H1 (cell line): ENCODE measurements around the gene HTR5A. TPM values are rescaled to one million over a fixed set of nuclear protein-coding genes. Genes with fewer than 3 reads are reported as not detected.

Experiments used
- CTCF ChIA-PET: fragments of 300-600 bp; sonication (Branson Sonifier 250); formaldehyde crosslinking; loops from one replicate; lab custom pipeline; 2021; ENCODE audit not compliant: partially characterized antibody; lab: Charles Lee
- POLR2A ChIA-PET: fragments of 300-600 bp; sonication (Branson Sonifier 250); formaldehyde crosslinking; loops from one replicate; lab custom pipeline; 2021; ENCODE audit warnings: inconsistent platforms; ENCODE audit not compliant: partially characterized antibody; lab: Charles Lee
- DNase-seq, 2 experiments: peaks; one replicate each; pipeline versions ENCODE4 v3.0.0 to v3.0.0-alpha.2; 2010 to 2022; ENCODE audit warnings: low spot score in 2 of 2, low read depth in 1 of 2, mixed read lengths in 1 of 2
- FAIRE-seq: peaks from 2 replicates; lab custom pipeline; 2011; peaks lifted over from hg19 to GRCh38; lab: Jason Lieb, UNC
- H2AFZ ChIP-seq: 2 replicates; pipeline ENCODE4 v1.8.1; 2012; ENCODE audit warnings: low read length, inconsistent platforms
- H2AK5ac ChIP-seq: 2 replicates; pipeline ENCODE4 v1.6.1; 2013; ENCODE audit warnings: low read depth, low read length
- H2BK120ac ChIP-seq: replicated peaks from 2 replicates; pipeline ENCODE3; 2013; ENCODE audit warnings: low read depth, low read length, inconsistent platforms
- H2BK12ac ChIP-seq: 2 replicates; pipeline ENCODE4 v1.6.1; 2013; ENCODE audit warnings: low read depth, low read length
- H2BK15ac ChIP-seq: 2 replicates; pipeline ENCODE4 v1.6.1; 2013; ENCODE audit warnings: low read length
- H2BK20ac ChIP-seq: 2 replicates; pipeline ENCODE4 v1.6.1; 2013; ENCODE audit warnings: low read length
- H2BK5ac ChIP-seq: 2 replicates; pipeline ENCODE4 v1.6.1; 2013; ENCODE audit warnings: low read depth, low read length
- H3K14ac ChIP-seq: 2 replicates; pipeline ENCODE4 v1.6.1; 2013; ENCODE audit warnings: inconsistent platforms; ENCODE audit not compliant: insufficient read length
- H3K18ac ChIP-seq: 2 replicates; pipeline ENCODE4 v1.6.1; 2013; ENCODE audit warnings: low read length; ENCODE audit errors: extremely low read depth
- H3K23ac ChIP-seq: 2 replicates; pipeline ENCODE4 v1.6.1; 2013; ENCODE audit warnings: inconsistent platforms; ENCODE audit not compliant: insufficient read length
- H3K23me2 ChIP-seq: 2 replicates; pipeline ENCODE4 v1.6.1; 2013; ENCODE audit warnings: low read depth, low read length
- H3K27ac ChIP-seq: 2 replicates; pipeline ENCODE4 v1.6.1; 2011; ENCODE audit warnings: low read depth, low read length, inconsistent platforms
- H3K27me3 ChIP-seq, 4 experiments: replicated peaks in 1 of 4; 1 replicate in 1 of 4; 2 replicates in 3 of 4; pipeline versions ENCODE4 v1.6.1 to v1.8.1; 2011 to 2013; ENCODE audit warnings: low read length in 3 of 4, mild to moderate bottlenecking in 3 of 4, inconsistent platforms in 2 of 4, mixed read lengths in 2 of 4, moderate library complexity in 1 of 4; ENCODE audit not compliant: control insufficient read depth in 3 of 4, insufficient read depth in 3 of 4; ENCODE audit errors: extremely low read depth in 1 of 4
- H3K36me3 ChIP-seq, 4 experiments: 2 replicates each; pipeline versions ENCODE4 v1.6.1 to v1.8.1; 2011 to 2013; ENCODE audit warnings: mild to moderate bottlenecking in 4 of 4, low read length in 3 of 4, moderate library complexity in 2 of 4, control low read depth in 1 of 4, inconsistent platforms in 1 of 4; ENCODE audit not compliant: insufficient read depth in 4 of 4, control insufficient read depth in 2 of 4
- H3K4ac ChIP-seq: replicated peaks from 2 replicates; pipeline ENCODE3; 2013; ENCODE audit warnings: low read length, low read depth, mixed read lengths, inconsistent platforms; ENCODE audit not compliant: insufficient read length
- H3K4me1 ChIP-seq, 4 experiments: replicated peaks in 1 of 4; 1 replicate in 1 of 4; 2 replicates in 3 of 4; pipeline versions ENCODE4 v1.6.1 to v1.8.1; 2011 to 2013; ENCODE audit warnings: low read length in 3 of 4, inconsistent platforms in 2 of 4, mixed read lengths in 1 of 4; ENCODE audit not compliant: insufficient read depth in 4 of 4, control insufficient read depth in 3 of 4
- H3K4me2 ChIP-seq, 2 experiments: 2 replicates each; pipeline versions ENCODE4 v1.6.1 to v1.8.1; 2011 to 2013; ENCODE audit warnings: low read depth in 2 of 2, low read length in 2 of 2, control low read depth in 1 of 2, inconsistent platforms in 1 of 2, mild to moderate bottlenecking in 1 of 2; ENCODE audit not compliant: insufficient read depth in 1 of 2
- H3K4me3 ChIP-seq, 4 experiments: fragments of 200-600, 300-600 bp in 1 of 4; sonication (generic), shearing (Covaris generic), sonication (Bioruptor Twin) in 1 of 4; 2 replicates each; pipeline versions ENCODE4 v1.5.1 to v1.8.1; 2011 to 2016; ENCODE audit warnings: low read length in 4 of 4, low read depth in 3 of 4, control low read depth in 2 of 4, inconsistent platforms in 2 of 4, mild to moderate bottlenecking in 2 of 4, mixed read lengths in 1 of 4, moderate library complexity in 1 of 4; ENCODE audit not compliant: insufficient read depth in 2 of 4; ENCODE audit errors: extremely low read depth in 1 of 4
- H3K56ac ChIP-seq: replicated peaks from 2 replicates; pipeline ENCODE3; 2013; ENCODE audit warnings: low read depth, mild to moderate bottlenecking, mixed read lengths, low read length, inconsistent platforms; ENCODE audit not compliant: insufficient read length
- H3K79me1 ChIP-seq: 2 replicates; pipeline ENCODE4 v1.6.1; 2013; ENCODE audit warnings: low read depth, low read length, control low read depth
- H3K79me2 ChIP-seq, 2 experiments: 2 replicates each; pipeline versions ENCODE4 v1.6.1 to v1.8.1; 2012 to 2013; ENCODE audit warnings: low read length in 2 of 2, mild to moderate bottlenecking in 2 of 2, inconsistent platforms in 1 of 2; ENCODE audit not compliant: insufficient read depth in 2 of 2, control insufficient read depth in 1 of 2
- H3K9ac ChIP-seq, 4 experiments: replicated peaks in 1 of 4; 1 replicate in 1 of 4; 2 replicates in 3 of 4; pipeline versions ENCODE4 v1.6.1 to v1.8.1; 2011 to 2013; ENCODE audit warnings: low read depth in 3 of 4, low read length in 3 of 4, control low read depth in 2 of 4, mild to moderate bottlenecking in 2 of 4, moderate library complexity in 2 of 4, inconsistent platforms in 1 of 4; ENCODE audit errors: extremely low read depth in 1 of 4
- H3K9me3 ChIP-seq, 2 experiments: 2 replicates each; pipeline versions ENCODE4 v1.6.1 to v1.8.1; 2012 to 2013; ENCODE audit warnings: mild to moderate bottlenecking in 2 of 2, moderate library complexity in 2 of 2, control low read depth in 1 of 2, inconsistent platforms in 1 of 2, low read depth in 1 of 2, low read length in 1 of 2, mixed read lengths in 1 of 2; ENCODE audit not compliant: insufficient read depth in 2 of 2
- H4K20me1 ChIP-seq, 2 experiments: replicated peaks in 1 of 2; 2 replicates each; pipeline versions ENCODE3 to v1.8.1; 2011 to 2013; ENCODE audit warnings: inconsistent platforms in 2 of 2, low read length in 2 of 2, mild to moderate bottlenecking in 1 of 2; ENCODE audit not compliant: insufficient read depth in 2 of 2, control insufficient read depth in 1 of 2
- H4K5ac ChIP-seq: 2 replicates; pipeline ENCODE4 v1.6.1; 2013; ENCODE audit warnings: low read length, low read depth, mixed read lengths, inconsistent platforms; ENCODE audit not compliant: insufficient read length
- H4K8ac ChIP-seq: 2 replicates; pipeline ENCODE4 v1.8.0; 2013; ENCODE audit warnings: mild to moderate bottlenecking, moderate library complexity, low read length, inconsistent platforms; ENCODE audit not compliant: insufficient read depth; ENCODE audit errors: extremely low read depth
- H4K91ac ChIP-seq: replicated peaks from 2 replicates; pipeline ENCODE3; 2013; ENCODE audit warnings: low read length, mixed read lengths, inconsistent platforms; ENCODE audit not compliant: insufficient read length
- NANOG ChIP-seq: IDR thresholded peaks from 2 replicates; pipeline ENCODE4 v1.6.1; 2011; ENCODE audit warnings: low read length, low read depth, mild to moderate bottlenecking, inconsistent platforms; ENCODE audit not compliant: insufficient read depth, poor library complexity, severe bottlenecking
- TCF12 ChIP-seq: IDR thresholded peaks from 2 replicates; pipeline ENCODE4 v1.6.1; 2011; ENCODE audit warnings: low read depth, mild to moderate bottlenecking, low read length
- YY1 ChIP-seq: IDR thresholded peaks from 2 replicates; pipeline ENCODE4 v1.6.1; 2011; ENCODE audit warnings: low read depth, mild to moderate bottlenecking, low read length
- WGBS, 2 experiments: shearing (Covaris generic) in 1 of 2; methylation state at CpG; one replicate each; pipeline versions ENCODE4 v1.1.6 to v1.1.7; 2013 to 2015; ENCODE audit warnings: low lambda C conversion rate in 2 of 2, mixed read lengths in 2 of 2, inconsistent platforms in 1 of 2, low coverage in 1 of 2, missing lambda C conversion rate in 1 of 2; ENCODE audit not compliant: insufficient replicate concordance in 2 of 2, insufficient coverage in 1 of 2, insufficient read length in 1 of 2; ENCODE audit errors: extremely low coverage in 1 of 2, missing lambda C conversion rate in 1 of 2; 5-methylcytosine and 5-hydroxymethylcytosine counted together
- polyA plus RNA-seq, 7 experiments: library from polyadenylated mRNA; depleted of rRNA in 3 of 7; stranded (reverse) in 5 of 7; unstranded in 2 of 7; fragments of >200 nt in 5 of 7; fragments of 200-250 nt in 2 of 7; gene quantifications; 1 replicate in 5 of 7; 2 replicates in 1 of 7; 4 replicates in 1 of 7; pipeline versions ENCODE4 v1.2.1 to v1.2.3, GENCODE V29; 2011 to 2013; ENCODE audit warnings: missing spikeins in 2 of 7, mixed read lengths in 2 of 7
- total RNA-seq: library from RNA; stranded (reverse); fragmentation: NEBNext Ultra II Directional; extraction: Animal tissue kit (Norgen Biotek cat#: 25700); gene quantifications from 2 replicates; pipeline ENCODE4 v1.2.1, GENCODE V29; 2021

HTR5A gene
- total and polyA plus RNA-seq, 2 of the 8 experiments (the other 6 are each of a cell fraction or from before 2014, with no cell fraction given) = 0.02 TPM; not detected in 1

DNA sequence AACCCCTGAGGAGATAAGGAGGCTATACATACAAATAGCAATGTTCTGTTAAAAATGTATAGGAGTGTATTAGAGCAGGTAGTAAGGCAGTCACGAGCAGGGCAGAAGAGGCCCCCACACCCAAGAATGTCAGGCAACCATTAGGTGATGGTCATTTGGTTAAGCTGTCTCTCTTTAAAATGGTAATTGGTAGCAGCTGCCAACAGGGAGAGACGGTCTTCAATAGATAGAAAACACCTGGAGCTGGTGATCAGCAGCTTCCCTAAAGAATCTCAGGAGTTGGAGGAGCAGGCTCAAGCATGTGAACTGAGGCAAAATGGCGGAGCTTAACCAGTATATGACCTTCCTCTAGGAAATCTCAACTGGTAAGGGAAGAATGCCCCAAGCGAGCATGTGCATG lies 26.4 kb upstream of the HTR5A start:
- WGBS, 2 experiments = 72% methylated on average over 4 of the region's 4 CpGs; no CpG with 5 or more reads in 1 of the 2 experiments
- Histone ChIP-seq H3K4me2 (0 out of 4 replicates have a peak overlapping the region, but pooled peaks of 1 of the 2 experiments have one; percentile 2), H3K27ac (no peak overlapping the region), H2BK120ac (no peak overlapping the region), H3K23me2 (no peaks in the 10 kb centered on the region), H3K9ac (no peak overlapping the region), H3K4me1 (peaks cover 0 to 6% (median 1%) of the 10 kb centered on the region in 4 experiments; a peak in 2 of 7 replicates), H2BK12ac (no peak overlapping the region), H4K8ac (no peak overlapping the region), H4K20me1 (no peaks in the 10 kb centered on the region), H2AFZ (0 out of 2 replicates have a peak overlapping the region, but pooled peaks have one; percentile 33), H2BK20ac (no peak overlapping the region), H2BK5ac (no peak overlapping the region), H2AK5ac (no peak overlapping the region)
- TF ChIP-seq NANOG = no peak
- 0 out of 2 replicates have a peak, but pooled peaks have one; percentile 57 for TF ChIP-seq TCF12
- peak; percentile 43; the same call in 1 of the 2 replicates for TF ChIP-seq YY1
- TF ChIP-seq, all 59 proteins: peak for 2
- H3K79me2 ChIP-seq = no peaks in the 10 kb centered on the region
- no peak overlapping the region for H3K4ac ChIP-seq
- FAIRE-seq (no peak), DNase-seq (no peak)
- H3K79me1 ChIP-seq = no peaks in the 10 kb centered on the region
- H3K18ac ChIP-seq = no peak overlapping the region
- H3K56ac ChIP-seq = no peak overlapping the region
- no peak overlapping the region for H4K5ac ChIP-seq
- no peak overlapping the region for H3K14ac ChIP-seq
- no peak overlapping the region for H4K91ac ChIP-seq
- no peaks in the 10 kb centered on the region; a peak in 1 of 7 replicates for H3K27me3 ChIP-seq
- H3K9me3 ChIP-seq = no peaks in the 10 kb centered on the region
- no peak overlapping the region for H3K23ac ChIP-seq
- H2BK15ac ChIP-seq = no peak overlapping the region
- ChIA-PET POLR2A (no interaction called here), CTCF (interaction anchor here (2.0 kb wide), 1 partner anchor 35 kb away, joined by 10 read pairs; no protein-coding TSS in a partner anchor)
- H3K36me3 ChIP-seq = no peaks in the 10 kb centered on the region
- no peak overlapping the region for H3K4me3 ChIP-seq
